DND-41 (cell line): ENCODE measurements around the gene UPP2.

Experiments used
- EZH2 ChIP-seq: IDR thresholded peaks from 3 replicates; pipeline ENCODE4 v1.6.1; 2012; ENCODE audit warnings: borderline replicate concordance, low read depth, mild to moderate bottlenecking, moderate library complexity, low read length, inconsistent platforms; ENCODE audit not compliant: severe bottlenecking
- TF ChIP-seq, protein P1 (sequence below): IDR thresholded peaks from 2 replicates; pipeline ENCODE4 v1.5.1; 2012; ENCODE audit warnings: borderline replicate concordance, low read length, moderate library complexity, mild to moderate bottlenecking; ENCODE audit not compliant: poor library complexity, severe bottlenecking; ENCODE audit errors: extremely low read depth

- TF ChIP-seq, protein P1, sequence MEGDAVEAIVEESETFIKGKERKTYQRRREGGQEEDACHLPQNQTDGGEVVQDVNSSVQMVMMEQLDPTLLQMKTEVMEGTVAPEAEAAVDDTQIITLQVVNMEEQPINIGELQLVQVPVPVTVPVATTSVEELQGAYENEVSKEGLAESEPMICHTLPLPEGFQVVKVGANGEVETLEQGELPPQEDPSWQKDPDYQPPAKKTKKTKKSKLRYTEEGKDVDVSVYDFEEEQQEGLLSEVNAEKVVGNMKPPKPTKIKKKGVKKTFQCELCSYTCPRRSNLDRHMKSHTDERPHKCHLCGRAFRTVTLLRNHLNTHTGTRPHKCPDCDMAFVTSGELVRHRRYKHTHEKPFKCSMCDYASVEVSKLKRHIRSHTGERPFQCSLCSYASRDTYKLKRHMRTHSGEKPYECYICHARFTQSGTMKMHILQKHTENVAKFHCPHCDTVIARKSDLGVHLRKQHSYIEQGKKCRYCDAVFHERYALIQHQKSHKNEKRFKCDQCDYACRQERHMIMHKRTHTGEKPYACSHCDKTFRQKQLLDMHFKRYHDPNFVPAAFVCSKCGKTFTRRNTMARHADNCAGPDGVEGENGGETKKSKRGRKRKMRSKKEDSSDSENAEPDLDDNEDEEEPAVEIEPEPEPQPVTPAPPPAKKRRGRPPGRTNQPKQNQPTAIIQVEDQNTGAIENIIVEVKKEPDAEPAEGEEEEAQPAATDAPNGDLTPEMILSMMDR: no peak
- no peak for TF ChIP-seq EZH2
These were observed 11.3 kb downstream of the UPP2 start for GRCh38 chr2:158112992-158113391.
